Measurements from ENCODE around the gene ABCC8.

GRCh38 chr11:17469998-17470397 lies 6.6 kb downstream of the ABCC8 start:
- TF ChIP-seq CTCF (IDR thresholded peaks at IDR 0.05) (no peak), POLR2A (IDR thresholded peaks at IDR 0.05) (no peak)
